HG02970 (cell line): ENCODE measurements around the gene LMCD1.

ENCODE experiments used
- ATAC-seq: cut with Tn5 transposase; IDR thresholded peaks from one replicate; pipeline ENCODE4 v1.9.1; 2021; ENCODE audit warnings: mild to moderate bottlenecking, moderate library complexity, moderate number of reproducible peaks; ENCODE audit not compliant: unreplicated experiment, low FRiP score

LMCD1 gene

GRCh38 chr3:8503871-8504610 lies 2.4 kb downstream of the LMCD1 start:
- no peak for ATAC-seq

DNA sequence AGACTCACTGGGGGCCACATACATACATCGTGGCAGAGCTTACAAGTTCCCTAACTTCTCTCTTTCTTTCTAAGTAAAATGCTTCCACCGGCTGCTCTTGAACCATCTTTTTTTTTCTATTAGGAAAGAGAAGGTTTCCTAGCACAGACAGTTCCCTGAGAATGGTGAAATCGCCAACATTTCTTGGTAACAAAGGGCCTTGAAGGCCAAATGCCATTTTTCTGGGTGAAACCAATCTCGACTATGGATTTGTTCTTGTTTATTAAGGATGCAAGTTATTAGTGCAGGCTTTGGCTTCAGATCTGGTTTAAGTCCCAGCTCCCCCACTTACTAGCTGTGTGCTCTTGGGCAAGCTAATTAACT lies 3.0 kb downstream of the LMCD1 start:
- ATAC-seq: no peak

DNA sequence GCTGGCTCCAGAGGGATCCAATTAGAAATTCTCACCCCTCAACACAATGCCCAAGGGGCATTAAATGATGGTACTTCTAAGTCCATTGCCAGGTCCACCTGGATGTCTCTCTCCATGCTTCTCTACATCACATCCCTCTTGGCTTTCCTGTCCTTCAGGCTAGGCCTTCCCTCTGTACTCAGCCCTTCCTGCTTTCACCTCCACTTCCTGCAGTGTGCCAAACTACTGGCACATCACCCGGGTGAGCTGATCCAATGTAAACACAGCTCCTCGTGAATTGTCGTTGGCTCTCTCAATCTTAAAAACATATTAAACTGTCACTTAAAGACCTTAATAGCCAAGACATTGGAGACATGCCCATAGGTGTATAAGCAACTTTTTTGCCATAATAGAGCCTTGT lies 4.0 kb downstream of the LMCD1 start:
- ATAC-seq: no peak

DNA sequence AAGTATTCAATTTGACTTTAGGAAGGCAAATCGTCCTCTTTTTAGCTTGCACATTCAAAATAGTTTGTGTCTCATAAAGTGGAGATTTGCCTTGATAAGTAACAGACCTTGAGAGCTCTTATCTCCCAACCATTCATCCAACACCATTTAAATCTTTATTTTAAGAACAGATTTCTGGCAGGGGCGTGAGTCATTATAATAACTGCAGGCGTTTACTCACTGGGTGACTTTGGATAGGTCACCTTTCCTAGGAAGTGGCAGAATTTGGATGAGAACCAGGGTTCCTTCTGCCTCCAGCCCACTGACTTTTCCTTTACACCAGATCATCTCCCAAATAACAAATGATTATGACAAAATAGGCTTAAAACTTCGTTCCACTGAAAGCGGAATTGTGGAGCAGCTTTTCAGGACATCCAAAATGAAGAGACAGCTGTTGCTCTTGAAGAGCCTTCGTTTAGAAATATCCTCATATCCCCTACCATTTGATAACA lies 5.0 kb downstream of the LMCD1 start:
- ATAC-seq: no peak

- ATAC-seq: no peak
Observed at GRCh38 chr3:8507496-8507895, 5.9 kb downstream of the LMCD1 start.

GRCh38 chr3:8509961-8510360 lies 8.3 kb downstream of the LMCD1 start:
- no peak for ATAC-seq

- no peak for ATAC-seq
Observed at GRCh38 chr3:8512234-8512633, 10.6 kb downstream of the LMCD1 start.

- ATAC-seq: no peak
Observed at GRCh38 chr3:8516047-8516661, 14.5 kb downstream of the LMCD1 start.

DNA sequence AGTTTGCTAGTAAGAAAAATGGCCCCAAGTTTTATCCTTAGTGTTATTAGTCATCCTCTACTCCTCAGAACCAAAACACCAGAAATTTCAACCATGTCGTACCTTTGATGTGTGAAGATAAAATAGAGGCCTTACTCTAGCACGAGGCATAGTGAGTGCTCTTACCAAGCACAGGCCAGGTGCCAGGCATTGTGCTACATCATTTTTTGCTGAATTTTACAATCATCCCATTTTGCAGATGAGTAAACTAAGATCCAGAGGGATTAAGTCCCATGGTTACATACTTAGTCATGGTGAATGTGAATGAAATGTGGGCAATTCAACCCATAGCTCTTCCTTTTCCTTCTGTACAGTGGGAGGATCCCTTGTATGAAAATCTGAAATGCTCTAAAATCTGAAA lies 15.2 kb downstream of the LMCD1 start:
- ATAC-seq: no peak

DNA sequence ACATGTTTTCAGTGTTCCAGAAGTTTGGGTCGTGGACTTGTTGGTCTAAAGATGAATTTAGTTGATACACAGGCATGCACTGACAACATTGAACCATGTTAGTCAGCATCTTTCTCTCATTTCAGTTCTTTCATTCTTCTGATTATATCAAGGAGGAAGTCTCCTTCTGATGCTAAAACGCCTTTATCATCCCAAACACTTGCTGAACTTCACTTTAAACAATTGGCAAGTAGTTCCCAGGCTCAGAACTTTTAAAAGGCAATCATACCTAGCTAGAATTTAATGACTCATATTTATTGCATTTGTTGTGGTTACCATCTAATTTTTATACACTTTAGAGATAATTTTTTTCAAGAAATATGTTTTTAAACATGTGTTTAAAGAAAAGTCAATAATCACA lies 15.9 kb downstream of the LMCD1 start:
- ATAC-seq: no peak

DNA sequence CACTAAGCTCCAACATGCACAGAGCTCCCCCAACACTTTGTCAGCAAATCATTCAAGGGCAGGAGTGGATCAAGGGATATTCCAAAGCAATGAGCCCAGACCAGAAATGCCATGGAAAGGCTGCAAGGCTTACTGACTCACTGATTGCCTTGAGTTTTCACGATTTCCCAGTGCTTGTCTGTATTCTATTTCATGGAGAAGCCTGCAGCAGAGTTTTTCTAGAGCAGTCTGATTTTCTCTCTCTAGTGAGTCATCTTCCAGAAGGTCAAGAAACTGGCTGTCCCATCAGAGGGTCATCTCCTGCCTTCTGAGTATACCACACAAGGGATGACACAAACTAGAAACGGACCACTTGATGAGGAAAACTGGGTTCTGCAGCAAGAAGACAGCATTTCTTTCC lies 16.5 kb downstream of the LMCD1 start:
- no peak for ATAC-seq

- no peak for ATAC-seq
Observed at GRCh38 chr3:8519156-8519555, 17.5 kb downstream of the LMCD1 start.

DNA sequence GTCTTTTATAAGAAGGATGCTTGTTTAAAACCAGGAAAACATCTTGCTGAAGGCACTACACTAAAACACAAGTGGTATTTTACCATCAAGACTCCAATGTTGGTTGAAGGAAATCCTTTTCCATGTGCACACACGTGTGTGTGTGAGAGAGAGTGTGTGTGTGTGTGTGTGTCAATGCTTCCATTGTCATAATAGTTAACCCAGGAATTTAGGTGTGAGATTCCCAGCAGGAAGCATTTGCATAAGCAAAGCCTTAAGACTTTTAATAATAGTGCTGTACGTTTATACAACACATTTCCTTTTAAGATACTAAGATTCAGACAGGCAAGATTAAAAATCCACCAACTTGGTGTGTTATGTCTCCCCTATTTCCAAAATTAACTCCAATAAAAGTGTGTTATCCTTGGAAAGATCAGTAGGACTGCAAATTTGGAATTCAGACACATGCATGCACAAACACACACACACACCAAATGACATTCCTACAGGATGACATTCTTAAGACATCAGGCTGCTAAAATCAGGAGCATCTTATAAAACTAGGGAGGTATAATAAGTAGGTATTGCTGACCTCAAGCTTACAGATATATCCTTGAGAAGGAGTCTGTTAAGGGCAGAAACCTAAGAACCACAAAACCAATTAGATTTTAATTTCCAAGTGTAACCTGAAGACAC lies 18.3 kb downstream of the LMCD1 start:
- no peak for ATAC-seq

GRCh38 chr3:8520816-8521403 lies 19.3 kb downstream of the LMCD1 start:
- no peak for ATAC-seq

DNA sequence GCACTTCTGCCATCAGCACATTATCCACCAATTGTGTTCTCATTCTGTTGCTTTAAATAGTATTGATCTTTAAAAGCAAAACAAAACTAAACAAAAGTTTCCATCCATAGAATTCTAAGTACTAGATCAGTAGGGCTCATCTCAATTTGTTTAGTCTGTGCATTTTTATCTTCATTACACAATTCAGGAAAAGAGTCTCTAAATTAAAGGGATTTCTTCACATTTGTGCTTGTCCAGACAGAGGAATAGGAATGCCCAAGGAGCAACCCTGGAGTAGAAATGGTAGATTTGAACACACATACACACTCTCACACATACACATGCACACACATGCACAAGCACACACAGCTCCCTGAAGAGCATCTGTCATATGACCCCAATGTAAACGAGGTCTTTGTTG lies 21.4 kb downstream of the LMCD1 start:
- ATAC-seq: no peak

GRCh38 chr3:8524249-8524648 lies 22.6 kb downstream of the LMCD1 start:
- ATAC-seq: no peak

DNA sequence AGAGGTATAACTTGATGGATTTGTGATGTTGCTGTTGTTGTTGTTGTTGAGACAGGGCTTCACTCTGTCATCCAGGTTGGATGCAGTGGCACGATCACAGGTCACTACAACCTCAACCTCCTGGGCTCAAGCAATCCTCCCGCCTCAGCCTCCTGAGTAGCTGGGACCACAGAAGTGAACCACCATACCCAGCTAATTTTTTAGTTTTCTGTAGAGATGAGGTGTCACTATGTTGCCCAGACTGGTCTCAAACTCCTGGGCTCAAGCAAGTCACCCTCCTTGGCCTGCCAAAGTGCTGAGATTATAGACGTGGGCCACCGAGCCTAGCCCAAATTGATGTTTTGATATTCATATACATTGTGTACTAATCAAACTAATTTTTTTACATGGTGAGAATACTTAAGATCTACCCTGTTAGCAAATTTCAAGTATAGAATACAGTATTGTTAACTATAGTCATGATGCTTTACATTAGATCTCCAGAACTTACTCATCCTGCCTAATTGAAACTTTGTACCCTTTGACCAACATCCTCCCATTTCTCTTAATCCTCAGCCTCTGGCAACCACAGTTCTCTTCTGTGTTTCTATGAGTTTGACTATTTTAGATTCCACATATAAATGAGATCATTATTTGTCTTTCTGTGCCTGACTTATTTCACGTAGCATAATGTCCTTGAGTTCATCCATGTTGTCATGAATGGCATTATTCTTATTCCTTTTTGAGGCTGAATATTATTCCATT lies 23.2 kb downstream of the LMCD1 start:
- ATAC-seq: no peak

DNA sequence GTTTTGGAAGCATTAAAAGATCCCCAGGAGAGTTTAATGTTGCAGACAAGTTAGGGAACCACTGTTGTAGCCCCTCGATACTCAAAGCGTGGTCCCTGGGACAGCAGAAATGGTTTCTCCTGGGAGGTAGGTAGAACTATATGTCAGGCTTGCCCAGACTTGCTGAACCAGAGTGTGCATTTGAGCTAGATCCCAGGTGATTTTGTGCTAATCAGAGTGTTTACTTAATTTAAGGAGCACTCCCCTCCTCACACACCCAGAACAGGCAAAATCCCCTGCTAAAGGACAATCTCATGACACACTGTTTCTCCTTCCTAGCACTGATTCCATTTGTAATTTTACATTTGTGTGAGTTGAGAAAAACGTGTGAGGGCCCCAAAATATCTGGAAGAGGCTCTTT lies 24.3 kb downstream of the LMCD1 start:
- no peak for ATAC-seq

DNA sequence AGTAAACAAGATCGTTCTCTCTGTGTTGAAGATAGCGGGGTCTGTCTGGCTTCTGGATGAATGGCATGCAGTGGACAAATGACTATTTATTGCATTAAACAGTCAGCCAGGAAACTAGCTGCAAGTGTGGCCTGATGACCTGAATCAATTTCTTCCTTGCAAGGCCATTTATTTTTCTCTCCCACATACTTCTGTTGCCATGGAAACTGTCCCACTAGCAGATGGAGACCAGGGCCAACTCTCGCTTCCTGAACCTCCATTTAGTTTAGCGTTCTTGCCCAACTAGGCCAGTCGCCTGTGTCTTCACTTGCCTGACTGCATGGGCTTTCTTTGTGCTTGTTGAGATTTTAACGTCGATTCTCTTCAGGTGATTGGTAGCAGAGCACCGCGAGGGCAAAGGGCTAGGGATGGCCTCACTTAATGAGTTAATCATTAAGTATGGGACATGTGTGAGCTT lies 27.6 kb downstream of the LMCD1 start:
- no peak for ATAC-seq

GRCh38 chr3:8529738-8530525 lies 28.3 kb downstream of the LMCD1 start:
- ATAC-seq: no peak
